ENCODE results near the gene DAGLB. TPM values are rescaled to one million over a fixed set of nuclear protein-coding genes. Genes with fewer than 3 reads are reported as not detected.
"Not testable (repeated sequence)": the region's sequence is repeated elsewhere in the genome, so short reads cannot be mapped to it uniquely, and the experiment has no call there.

The DAGLB gene
- polyA plus RNA-seq, 1 donor, result 15.5 TPM

DNA sequence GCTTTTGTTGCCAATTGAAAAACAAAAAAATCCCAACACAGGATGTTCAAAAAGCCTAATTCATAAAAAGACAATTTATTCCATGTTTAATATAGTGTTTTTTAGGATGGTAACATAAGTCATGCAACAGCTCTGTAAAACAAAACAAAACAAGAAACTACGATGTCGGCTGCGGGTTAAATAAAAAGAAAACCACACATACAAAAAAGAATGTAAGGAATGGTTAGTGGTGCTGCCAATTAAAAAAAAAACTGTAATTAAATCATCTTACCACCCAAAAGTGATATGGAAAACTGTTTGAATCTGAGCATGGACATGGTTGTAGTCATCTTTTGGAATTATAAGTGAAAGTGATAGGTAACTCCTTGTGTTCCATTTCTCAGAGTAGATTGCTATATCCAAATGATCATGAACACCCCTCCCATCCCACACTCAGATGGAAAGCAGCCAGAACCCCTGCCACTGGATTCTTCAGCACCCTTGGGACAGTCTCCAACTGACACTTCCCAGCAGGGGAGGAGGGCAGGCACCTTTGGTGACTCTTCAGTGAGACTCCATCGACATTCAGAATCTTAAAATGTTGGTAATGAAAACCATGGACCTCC lies 14.3 kb upstream of the DAGLB start:
- DNase-seq, result no peak

DNA sequence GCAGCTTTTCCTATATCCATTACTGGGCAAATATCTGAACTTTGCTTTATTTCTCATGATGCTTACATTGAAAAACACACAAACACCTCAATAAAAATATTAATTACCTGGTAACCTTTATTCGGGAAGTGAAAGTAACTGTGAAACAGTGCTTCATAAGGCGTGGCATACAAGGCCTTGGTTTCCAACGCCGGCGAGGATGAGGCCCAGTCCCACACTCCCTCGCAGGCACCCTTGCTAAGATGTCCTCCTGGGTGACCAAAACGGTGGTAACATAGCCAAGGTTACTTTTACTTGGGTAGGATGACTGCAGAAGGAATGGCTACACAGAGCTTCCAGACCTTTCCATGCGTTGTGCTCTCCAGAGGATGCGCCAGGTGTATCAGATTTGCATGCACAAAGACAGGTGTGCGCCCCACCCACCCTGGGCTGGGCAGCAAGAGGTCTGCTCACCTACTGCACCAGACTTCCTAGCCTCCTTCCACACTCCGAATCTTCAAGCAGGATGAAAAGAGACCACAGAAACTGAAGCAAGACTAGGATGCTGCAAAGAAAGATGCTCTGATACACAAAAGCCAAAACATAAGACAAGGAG lies 13.3 kb upstream of the DAGLB start:
- no peak for DNase-seq

DNA sequence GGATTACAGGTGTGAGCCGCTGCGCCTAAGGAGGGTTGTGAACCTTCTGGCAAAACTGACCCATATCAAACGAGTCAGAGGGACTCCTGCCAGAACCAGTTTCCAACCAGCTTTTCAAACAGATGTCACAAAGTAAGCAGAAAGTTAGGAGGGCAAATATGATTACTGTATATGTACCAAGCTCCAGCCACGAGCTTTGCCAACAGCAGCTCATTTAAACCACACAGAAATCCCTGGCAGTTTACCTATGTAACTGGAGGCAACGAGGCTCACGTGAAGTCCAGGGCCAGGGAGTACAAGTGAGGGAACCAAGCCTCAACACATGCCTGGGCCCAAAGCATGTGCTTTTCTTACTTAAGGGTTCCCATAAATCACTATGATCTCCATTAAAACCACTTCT lies 12.5 kb upstream of the DAGLB start:
- no peak for DNase-seq

DNA sequence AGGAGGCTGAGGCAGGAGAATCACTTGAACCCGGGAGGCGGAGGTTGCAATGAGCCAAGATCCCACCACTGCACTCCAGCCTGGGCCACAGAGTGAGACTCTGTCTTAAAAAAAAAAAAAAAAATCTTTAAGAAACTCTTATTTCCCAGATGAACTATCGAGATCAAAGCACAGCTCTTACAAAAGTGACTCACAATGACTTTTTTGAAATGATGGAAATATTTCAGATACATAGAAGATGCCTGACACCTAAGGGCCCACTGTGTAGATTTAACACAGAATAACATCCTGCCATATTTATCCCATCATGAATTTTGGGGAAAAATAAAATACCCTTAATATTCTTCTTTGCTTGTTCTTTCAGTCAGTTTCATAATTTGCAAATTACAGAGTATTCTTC lies 10.9 kb upstream of the DAGLB start:
- not testable (repeated sequence) for DNase-seq

DNA sequence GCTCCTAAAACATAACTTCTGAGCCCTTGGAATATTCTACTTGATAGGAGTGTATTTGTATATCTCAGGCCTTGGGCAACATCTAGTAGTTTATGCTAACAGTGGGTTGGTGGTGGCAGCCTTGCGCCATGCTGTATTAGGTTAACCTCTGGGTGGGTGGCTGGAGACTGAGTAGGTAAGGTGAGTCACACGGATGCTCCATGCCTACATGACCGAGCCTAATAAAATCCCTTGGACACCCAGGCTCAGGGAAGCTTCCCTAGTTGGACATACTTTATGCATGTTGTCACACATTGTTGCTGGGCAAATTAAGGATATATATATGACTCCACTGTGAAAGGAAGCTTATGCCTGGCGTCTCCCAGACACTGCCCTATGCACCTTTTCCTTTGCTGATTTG lies 6.0 kb upstream of the DAGLB start:
- no peak for DNase-seq

DNA sequence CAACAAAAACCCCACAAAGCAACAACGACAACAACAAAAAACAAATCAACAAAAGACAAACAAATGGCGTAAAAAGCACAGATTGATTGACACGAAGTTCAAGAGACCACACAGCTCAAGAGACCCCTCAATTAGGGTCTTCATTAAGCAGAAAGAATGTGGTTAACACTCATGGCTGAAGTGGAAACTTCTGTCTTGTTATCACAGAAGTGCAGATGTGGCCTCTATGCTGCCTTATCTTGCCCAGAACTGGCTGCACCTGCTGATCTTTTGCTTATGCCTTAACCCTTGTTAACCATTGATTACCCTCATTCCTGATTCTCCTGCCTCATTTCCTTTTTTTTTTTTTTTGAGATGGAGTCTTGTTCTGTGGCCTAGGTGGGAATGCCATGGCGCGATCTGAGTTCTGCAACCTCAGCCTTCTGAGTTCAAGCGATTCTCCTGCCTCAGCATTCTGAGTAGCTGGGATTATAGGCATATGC lies 3.5 kb upstream of the DAGLB start:
- no peak for DNase-seq

DNA sequence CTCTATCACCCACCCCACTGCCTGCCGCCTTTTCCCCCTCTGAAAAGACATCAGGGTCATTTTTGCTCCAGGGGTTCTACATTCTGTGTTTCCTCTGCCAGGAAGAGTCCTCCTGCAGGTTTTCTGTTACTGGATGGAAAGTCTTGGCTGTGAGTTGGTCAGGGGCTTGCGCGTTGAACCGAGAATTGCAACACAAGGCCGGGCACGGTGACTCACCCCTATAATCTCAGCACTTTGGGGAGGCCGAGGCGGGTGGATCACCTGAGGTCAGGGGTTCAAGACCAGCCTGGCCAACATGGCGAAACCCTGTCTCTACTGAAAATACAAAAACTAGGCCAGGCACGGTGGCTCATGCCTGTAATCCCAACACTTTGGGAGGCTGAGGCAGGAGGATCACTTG lies 2.8 kb upstream of the DAGLB start:
- DNase-seq, result not testable (repeated sequence)

DNA sequence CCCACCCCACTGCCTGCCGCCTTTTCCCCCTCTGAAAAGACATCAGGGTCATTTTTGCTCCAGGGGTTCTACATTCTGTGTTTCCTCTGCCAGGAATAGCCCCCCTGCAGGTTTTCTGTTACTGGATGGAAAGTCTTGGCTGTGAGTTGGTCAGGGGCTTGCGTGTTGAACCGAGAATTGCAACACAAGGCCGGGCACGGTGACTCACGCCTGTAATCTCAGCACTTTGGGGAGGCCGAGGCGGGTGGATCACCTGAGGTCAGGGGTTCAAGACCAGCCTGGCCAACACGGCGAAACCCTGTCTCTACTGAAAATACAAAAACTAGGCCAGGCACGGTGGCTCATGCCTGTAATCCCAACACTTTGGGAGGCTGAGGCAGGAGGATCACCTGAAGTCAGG lies 2.1 kb upstream of the DAGLB start:
- DNase-seq, result not testable (repeated sequence)

DNA sequence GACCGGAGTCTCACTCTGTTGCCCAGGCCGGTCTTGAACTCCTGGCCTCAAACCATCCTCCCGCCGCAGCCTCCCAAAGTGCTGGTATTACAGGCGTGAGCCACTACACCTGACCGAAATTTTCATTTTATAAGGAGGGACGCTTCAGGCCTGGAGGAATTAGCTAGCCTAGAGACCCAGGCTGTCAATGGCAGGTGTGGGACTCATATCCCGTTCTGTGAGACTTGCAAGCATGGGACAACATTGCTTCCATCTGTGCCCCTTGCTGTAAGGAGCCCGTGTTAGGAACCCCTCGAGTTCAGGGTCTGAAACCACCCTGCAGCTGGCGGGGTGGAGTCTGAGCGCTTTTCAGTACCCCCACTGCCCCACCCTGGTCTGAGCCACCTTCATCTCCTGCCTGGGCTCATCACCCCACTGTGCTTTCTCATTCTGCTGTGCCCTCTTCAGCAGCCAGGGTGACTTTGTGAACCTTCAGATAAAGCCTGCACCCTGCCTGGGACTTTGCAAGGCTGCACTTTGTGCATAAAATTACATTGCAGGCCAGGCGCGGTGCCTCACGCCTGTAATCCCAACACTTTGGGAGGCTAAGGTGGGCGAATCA lies 1.3 kb upstream of the DAGLB start:
- DNase-seq, result no peak

DNA sequence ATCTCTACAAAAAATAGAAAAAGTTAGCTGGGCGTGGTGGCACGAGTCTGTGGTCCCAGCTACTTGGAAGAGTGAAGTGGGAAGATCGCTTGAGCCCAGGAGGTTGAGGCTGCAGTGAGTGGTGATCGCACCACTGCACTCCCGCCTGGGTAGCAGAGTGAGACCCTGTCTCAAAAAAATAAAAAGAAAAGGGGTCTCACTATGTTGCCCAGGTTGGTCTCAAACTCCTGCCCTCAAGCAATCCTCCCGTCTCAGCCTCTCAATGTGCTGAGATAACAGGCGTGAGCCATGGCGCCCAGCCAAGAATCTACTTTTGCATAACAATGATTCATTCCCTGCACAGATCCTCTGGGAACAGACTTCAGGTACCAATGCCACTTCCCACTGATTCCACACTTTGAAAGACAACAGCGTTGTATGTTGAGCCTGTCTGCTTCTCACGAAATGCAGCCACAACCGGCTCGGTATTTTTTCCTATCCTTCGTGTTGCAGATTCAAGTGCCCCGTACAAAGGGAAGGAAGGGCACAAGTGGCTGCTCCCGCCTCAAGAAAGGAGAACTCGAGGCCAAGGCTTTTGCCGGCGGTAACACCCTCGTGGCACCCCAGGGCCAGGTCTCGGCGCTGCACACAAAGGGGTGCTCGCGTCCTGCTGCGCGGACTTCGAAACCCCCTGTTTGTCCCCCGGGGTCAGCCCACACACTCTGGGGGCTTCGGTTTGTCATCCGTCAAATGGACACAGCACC lies 745 bp downstream of the DAGLB start:
- peak; percentile 43 for DNase-seq

DNA sequence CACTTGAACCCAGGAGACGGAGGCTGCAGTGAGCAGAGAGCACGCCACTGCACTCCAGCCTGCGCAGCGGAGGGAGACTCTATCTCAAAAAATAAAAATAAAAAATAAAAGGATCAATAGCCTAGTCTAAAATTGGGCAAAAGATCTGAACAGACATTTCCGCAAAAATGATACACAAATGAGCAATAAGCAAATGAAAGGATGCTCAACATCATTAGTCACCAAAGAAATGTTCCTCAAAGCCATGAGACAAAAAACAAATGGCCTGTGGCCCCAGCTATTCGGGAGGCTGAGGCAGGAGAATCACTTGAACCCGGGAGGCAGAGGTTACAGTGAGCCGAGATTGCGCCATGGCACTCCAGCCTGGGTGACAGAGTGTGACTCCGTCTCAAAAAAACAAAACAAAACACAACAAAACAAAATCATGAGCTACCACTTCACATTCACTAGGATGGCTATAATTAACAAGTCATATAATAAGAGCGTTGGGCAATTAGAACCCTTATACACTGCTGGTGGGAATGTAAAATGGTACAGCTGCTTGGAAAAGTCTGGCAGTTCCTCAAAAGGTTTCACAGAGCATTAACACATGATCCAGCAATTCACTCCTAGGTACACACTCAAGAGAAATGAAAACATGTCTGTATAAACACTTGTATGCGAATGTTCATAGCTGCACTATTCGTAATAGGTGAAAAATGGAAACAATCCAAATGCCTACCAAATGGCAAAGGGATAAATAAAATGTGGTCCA lies 3.1 kb downstream of the DAGLB start:
- DNase-seq, result no peak

DNA sequence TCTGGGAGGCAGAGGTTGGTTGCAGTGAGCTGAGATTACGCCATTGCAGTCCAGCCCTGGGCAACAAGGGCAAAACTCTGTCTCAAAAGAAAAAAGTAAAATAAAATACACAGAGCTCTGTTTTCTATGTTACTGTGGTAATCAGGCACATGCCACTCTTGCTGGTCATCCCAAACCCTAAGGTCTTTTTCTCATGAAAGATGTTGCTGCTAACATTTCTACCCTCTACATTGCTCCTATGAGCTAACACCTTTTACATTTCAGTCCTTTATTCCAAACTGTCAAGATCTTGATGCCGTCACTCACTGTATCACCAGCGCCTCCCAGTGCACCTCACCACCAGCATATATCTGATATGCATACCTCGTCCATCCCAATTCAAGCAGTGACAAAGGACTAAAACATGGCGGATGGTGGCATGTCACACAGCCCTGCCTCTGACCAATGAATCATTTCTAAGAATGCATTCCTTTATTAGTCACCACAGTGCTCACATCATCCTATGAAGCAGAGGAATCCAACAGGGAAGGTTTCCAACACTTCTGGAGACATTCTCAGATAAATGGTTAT lies 4.3 kb downstream of the DAGLB start:
- DNase-seq, result no peak

DNA sequence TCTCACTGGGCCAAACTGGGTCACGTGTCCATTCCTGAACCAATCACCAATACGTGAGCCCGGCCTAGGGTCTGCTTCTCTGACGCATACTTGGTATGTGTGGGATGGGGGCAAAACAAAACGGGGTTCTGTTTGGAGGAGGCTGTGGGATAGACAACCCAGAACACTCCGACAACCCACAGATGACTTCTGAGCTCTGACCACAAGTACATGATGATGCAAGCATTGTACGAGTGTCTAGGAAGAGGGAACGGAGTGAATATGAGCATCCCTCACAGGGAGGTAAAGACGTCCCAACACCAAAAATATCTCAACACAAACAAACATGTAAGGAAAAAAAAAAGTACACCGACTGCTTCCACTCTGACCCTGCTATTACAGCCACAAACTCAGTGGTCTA lies 5.6 kb downstream of the DAGLB start:
- no peak for DNase-seq

DNA sequence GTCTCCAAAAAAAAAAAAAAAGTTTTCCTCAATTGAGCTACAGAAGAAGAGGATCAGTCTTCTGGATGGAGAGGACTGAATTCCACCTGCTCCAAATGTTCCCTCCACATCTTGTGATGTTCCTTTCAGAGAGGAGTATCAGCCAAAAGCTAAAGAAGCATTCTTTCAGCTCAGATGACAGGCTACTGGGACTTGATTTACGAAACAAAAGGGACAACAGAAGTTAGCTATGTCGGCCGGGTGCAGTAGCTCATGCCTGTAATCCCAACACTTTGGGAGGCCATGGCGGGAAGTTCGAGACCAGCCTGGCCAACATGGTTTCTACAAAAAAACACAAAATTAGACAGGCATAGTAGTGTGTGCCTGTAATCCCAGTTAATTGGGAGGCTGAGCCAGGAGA lies 7.4 kb downstream of the DAGLB start:
- no peak for DNase-seq

DNA sequence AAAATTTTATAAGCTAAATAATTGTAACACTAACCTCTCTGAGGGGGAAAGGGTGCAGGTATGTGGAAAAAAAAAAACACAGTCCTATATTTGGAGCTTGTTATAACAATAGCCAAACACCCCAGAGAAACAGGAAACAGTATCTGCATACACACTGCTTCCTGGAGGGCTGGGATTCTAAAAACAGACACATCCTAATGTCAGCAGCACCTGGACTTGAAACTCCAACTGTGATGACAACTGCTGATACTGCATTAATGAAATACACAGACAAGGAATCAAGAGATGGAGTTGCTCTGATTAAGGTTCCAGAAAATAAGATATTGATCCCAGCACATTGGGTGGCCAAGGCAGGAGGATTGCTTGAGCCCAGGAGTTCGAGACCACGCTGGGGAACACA lies 9.3 kb downstream of the DAGLB start:
- DNase-seq, result no peak

DNA sequence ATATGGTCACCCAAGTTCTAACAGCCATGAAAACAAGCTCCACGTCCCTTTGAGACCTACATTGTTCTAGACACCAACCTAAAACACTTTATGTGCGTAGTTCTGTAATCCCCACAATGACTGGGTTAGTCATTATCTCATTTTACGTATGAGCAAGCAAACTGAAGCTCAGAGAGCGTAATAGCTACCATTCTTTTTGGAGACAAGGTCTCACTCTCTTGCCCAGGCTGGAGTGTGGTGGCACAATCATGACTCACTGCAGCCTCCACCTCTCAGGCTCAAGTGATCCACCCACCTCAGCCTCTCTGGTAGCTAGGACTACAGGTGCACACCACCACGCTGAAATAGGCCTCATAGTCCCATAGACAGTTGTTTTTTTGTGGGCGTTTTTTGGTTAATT lies 10.5 kb downstream of the DAGLB start:
- DNase-seq, result no peak

DNA sequence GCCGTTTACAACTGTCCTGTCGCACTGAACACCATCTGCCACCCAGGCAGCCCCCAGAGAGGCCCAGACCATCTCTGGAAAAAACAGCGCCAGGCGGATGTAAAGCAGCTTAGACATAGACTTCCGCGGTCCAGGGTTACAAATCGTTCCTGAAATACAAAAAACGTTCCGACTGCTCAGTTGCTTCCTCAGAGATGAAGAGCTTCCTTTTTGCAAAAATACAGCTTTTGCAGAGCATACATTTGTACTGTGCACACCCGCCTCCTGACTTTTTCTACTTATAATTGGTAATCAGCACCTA lies 11.4 kb downstream of the DAGLB start:
- DNase-seq, result no peak

DNA sequence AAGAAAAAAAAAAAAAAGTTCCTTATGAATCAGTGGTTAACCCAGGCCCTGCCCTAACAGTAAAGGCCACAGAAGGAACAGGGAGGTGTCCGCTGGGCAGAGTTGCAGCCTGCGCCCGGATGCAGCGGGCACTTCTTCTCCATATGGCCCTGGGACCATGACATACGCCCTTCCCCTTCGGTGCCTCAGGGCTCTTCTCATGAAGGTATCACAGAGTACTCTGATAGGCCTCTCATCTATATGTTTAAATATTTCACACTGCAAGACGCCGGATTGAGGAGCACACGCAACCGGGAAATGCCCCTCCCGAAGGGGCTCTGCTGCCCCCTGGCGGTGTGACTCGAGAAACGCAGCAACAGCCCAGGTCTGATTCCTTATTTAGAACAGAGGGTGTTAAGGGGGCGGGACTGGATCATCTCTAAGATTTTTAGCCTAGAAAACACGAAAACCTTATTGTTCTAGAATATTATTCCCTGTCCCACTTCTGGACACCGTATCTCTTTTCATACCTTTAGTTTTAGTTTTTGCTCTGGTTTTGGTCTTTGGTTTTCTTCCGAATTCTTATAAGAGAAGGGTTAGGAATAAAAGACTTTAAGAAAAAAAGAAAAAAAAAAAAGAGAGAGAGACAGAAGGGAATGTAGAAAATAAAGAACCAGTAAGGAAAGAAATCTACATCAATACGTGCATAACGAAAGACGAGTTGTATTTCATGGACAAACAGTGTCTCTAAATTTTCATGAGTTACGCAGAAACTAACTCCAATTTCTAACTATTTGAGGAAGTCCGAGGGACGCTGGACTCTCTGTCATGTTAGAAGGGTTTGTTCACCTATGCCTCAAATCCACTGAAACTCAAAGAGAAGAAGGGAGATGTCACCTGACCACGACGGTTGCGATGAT lies 12.0 kb downstream of the DAGLB start:
- DNase-seq, result peak; percentile 83

DNA sequence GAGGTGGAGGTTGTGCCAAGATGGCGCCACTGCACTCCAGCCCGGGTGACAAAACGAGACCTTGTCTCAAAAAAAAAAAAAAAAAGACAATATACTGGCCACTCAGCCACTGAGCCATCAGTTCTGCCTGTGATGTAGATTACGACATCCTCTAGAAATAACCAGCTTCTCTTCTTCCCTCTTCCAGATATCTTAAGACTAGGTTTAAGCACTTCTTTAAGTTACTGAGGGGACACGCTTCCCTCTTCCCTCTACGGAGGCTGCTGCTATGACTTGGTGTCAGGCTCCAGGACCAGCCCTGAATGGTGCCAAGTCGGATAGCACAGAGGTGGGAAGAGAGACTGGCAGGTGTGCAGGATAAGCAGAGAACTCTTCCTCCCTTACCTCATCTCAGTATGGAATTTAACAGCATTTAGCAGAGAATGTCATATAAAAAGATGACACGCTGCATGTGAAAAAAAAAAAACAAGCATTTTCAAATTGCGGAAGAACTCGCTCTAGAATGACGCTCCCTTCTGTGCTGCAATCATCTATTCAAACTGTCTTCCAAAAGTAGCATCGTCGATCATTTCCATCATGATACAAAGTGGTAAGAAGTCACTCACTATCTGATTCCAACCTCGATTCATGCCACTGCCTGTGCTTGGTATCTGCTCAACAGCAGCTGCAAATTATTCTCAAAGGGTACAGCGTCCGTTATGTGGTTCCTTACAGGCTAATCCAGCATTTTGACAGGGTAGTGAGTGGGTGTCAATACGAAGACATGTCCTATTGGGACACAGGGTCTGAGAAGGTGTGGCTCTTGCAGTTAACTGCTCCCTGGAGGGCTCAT lies 13.8 kb downstream of the DAGLB start:
- no peak for DNase-seq

DNA sequence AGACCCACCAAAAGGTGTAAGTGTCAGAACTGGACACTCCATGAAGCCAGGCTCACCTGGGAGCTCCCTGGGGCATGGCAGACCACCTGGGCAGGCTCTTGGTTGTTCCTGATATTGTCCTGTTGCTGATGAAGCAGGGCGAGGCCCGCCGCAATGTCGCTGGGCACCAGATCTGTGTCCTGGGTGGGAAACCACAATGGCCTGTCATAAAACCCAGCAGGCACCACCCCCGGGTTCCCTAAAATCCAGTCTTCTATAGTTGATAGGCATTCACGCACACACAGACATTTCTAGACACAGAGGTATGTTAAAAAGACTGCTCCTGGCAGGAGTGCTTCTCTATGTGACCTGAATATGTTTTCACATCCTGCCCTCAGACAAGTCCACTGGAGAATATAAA lies 15.0 kb downstream of the DAGLB start:
- DNase-seq, result no peak

DNA sequence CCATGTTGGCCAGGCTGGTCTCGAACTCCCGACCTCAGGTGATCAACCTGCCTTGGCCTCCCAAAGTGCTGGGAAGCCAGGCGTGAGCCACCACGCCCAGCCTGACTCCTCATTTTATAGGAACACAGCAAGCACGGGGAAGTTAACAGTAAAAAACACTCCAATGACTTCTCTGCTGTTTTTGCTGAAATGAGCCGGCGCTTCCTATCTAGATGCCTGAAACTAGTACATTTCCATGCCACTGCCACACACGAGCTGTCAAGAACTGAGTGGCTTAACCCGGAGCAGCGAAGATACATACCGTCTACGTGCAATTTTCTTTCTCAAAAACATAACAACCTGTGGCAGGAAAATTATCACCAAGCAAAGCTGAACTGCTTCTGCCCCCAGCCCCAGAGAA lies 16.8 kb downstream of the DAGLB start:
- DNase-seq, result no peak
